H9 (cell line): ENCODE results near the gene ST14. TPM values are rescaled to one million over a fixed set of nuclear protein-coding genes. Genes with fewer than 3 reads are reported as not detected.
A peak's percentile ranks its signal among the peaks of the same experiment; 100 is the strongest.

Source experiments
- DNase-seq: peaks from one replicate; pipeline ENCODE4 v3.0.0-alpha.2; 2017
- H2AFZ ChIP-seq: one replicate; pipeline ENCODE4 v1.6.1; 2013; ENCODE audit warnings: mild to moderate bottlenecking, low read length, control low read depth, moderate library complexity
- H2AK5ac ChIP-seq: 2 replicates; pipeline ENCODE4 v1.6.1; 2013; ENCODE audit warnings: low read length, control low read depth, mixed read lengths; ENCODE audit not compliant: insufficient read length
- H2BK120ac ChIP-seq: one replicate; pipeline ENCODE4 v1.6.1; 2013; ENCODE audit warnings: low read depth, mild to moderate bottlenecking, low read length, control low read depth, inconsistent platforms; ENCODE audit not compliant: poor library complexity, severe bottlenecking
- H2BK12ac ChIP-seq: 2 replicates; pipeline ENCODE4 v1.6.1; 2013; ENCODE audit warnings: low read length, control low read depth, mixed read lengths, low read depth; ENCODE audit not compliant: insufficient read length
- H2BK15ac ChIP-seq: 2 replicates; pipeline ENCODE4 v1.6.1; 2013; ENCODE audit warnings: low read depth, low read length, control low read depth
- H2BK20ac ChIP-seq: one replicate; pipeline ENCODE4 v1.6.1; 2013; ENCODE audit warnings: low read depth, mild to moderate bottlenecking, low read length, control low read depth, inconsistent platforms; ENCODE audit not compliant: poor library complexity, severe bottlenecking
- H2BK5ac ChIP-seq: 2 replicates; pipeline ENCODE4 v1.6.1; 2013; ENCODE audit warnings: low read length, control low read depth, mixed read lengths; ENCODE audit not compliant: insufficient read length
- H3K14ac ChIP-seq: 2 replicates; pipeline ENCODE4 v1.6.1; 2013; ENCODE audit warnings: low read length, control low read depth; ENCODE audit not compliant: insufficient read depth
- H3K18ac ChIP-seq: 2 replicates; pipeline ENCODE4 v1.6.1; 2013; ENCODE audit warnings: low read depth, mild to moderate bottlenecking, mixed read lengths, low read length, control low read depth; ENCODE audit not compliant: insufficient read length
- H3K23ac ChIP-seq: 2 replicates; pipeline ENCODE4 v1.6.1; 2013; ENCODE audit warnings: low read length, control low read depth, mixed read lengths, low read depth; ENCODE audit not compliant: insufficient read length
- H3K23me2 ChIP-seq: 2 replicates; pipeline ENCODE4 v1.6.1; 2013; ENCODE audit warnings: low read depth, mild to moderate bottlenecking, mixed read lengths, low read length, control low read depth; ENCODE audit not compliant: insufficient read length, poor library complexity, severe bottlenecking
- H3K27ac ChIP-seq: 2 replicates; pipeline ENCODE4 v1.5.1; 2013; ENCODE audit warnings: low read length, control low read depth, mixed read lengths, low read depth; ENCODE audit not compliant: insufficient read length
- H3K27me3 ChIP-seq: 2 replicates; pipeline ENCODE4 v1.6.1; 2013; ENCODE audit warnings: low read length, control low read depth, inconsistent platforms; ENCODE audit not compliant: insufficient read depth
- H3K4ac ChIP-seq: 2 replicates; pipeline ENCODE4 v1.6.1; 2013; ENCODE audit warnings: low read depth, mild to moderate bottlenecking, control low read depth, inconsistent platforms, low read length, moderate library complexity
- H3K4me1 ChIP-seq: 2 replicates; pipeline ENCODE4 v1.6.1; 2013; ENCODE audit warnings: low read length, control low read depth, inconsistent platforms; ENCODE audit not compliant: insufficient read depth
- H3K4me2 ChIP-seq: 2 replicates; pipeline ENCODE4 v1.6.1; 2013; ENCODE audit warnings: low read length, control low read depth, mixed read lengths; ENCODE audit not compliant: insufficient read length, insufficient read depth
- H3K56ac ChIP-seq: 2 replicates; pipeline ENCODE4 v1.6.1; 2013; ENCODE audit warnings: low read depth, mild to moderate bottlenecking, mixed read lengths, low read length, control low read depth; ENCODE audit not compliant: insufficient read length
- H3K79me1 ChIP-seq: 2 replicates; pipeline ENCODE4 v1.6.1; 2013; ENCODE audit warnings: low read depth, mild to moderate bottlenecking, moderate library complexity, low read length, control low read depth, inconsistent platforms; ENCODE audit not compliant: insufficient read depth, poor library complexity, severe bottlenecking
- H3K79me2 ChIP-seq: 2 replicates; pipeline ENCODE4 v1.6.1; 2013; ENCODE audit warnings: low read length, control low read depth, inconsistent platforms; ENCODE audit not compliant: insufficient read depth
- H3K9ac ChIP-seq: 2 replicates; pipeline ENCODE4 v1.6.1; 2013; ENCODE audit warnings: low read length, control low read depth, mixed read lengths; ENCODE audit not compliant: insufficient read length; ENCODE audit errors: extremely low read depth
- H3K9me3 ChIP-seq: one replicate; pipeline ENCODE4 v1.6.1; 2013; ENCODE audit warnings: low read depth, low read length, inconsistent platforms; ENCODE audit not compliant: control insufficient read depth
- H3T11ph ChIP-seq: one replicate; pipeline ENCODE4 v1.6.1; 2013; ENCODE audit warnings: mild to moderate bottlenecking, low read length, control low read depth, inconsistent platforms
- H4K20me1 ChIP-seq: one replicate; pipeline ENCODE4 v1.6.1; 2013; ENCODE audit not compliant: control insufficient read depth, insufficient read length, insufficient read depth
- H4K5ac ChIP-seq: 2 replicates; pipeline ENCODE4 v1.6.1; 2013; ENCODE audit warnings: low read depth, mild to moderate bottlenecking, mixed read lengths, low read length, control low read depth; ENCODE audit not compliant: insufficient read length
- H4K8ac ChIP-seq: replicated peaks from 2 replicates; pipeline ENCODE4 v1.6.1; 2013; ENCODE audit warnings: low read length, control low read depth, mixed read lengths, low read depth; ENCODE audit not compliant: insufficient read length
- H4K91ac ChIP-seq: 2 replicates; pipeline ENCODE4 v1.6.1; 2013; ENCODE audit warnings: low read depth, mild to moderate bottlenecking, moderate library complexity, mixed read lengths, low read length, control low read depth; ENCODE audit not compliant: insufficient read length
- H3K27ac Mint-ChIP-seq, 3 experiments: 2 replicates in 2 of 3; 3 replicates in 1 of 3; pipeline ENCODE4 v1.8.0; 2020 to 2021; ENCODE audit warnings: mixed read lengths in 3 of 3, mild to moderate bottlenecking in 1 of 3, moderate library complexity in 1 of 3
- H3K27me3 Mint-ChIP-seq: 2 replicates; pipeline ENCODE4 v1.8.0; 2021; ENCODE audit warnings: low read depth, mild to moderate bottlenecking, moderate library complexity, mixed read lengths
- H3K36me3 Mint-ChIP-seq, 3 experiments: 2 replicates in 2 of 3; 3 replicates in 1 of 3; pipeline ENCODE4 v1.8.0; 2020 to 2021; ENCODE audit warnings: low read depth in 3 of 3, mixed read lengths in 3 of 3; ENCODE audit not compliant: insufficient read depth in 1 of 3
- H3K4me1 Mint-ChIP-seq, 2 experiments: 2 replicates each; pipeline ENCODE4 v1.8.0; 2020; ENCODE audit warnings: mixed read lengths in 2 of 2
- H3K4me3 Mint-ChIP-seq, 2 experiments: 2 replicates in 1 of 2; 3 replicates in 1 of 2; pipeline ENCODE4 v1.8.0; 2020 to 2021; ENCODE audit warnings: mild to moderate bottlenecking in 2 of 2, mixed read lengths in 2 of 2, moderate library complexity in 1 of 2
- H3K9me3 Mint-ChIP-seq, 2 experiments: 2 replicates in 1 of 2; 3 replicates in 1 of 2; pipeline ENCODE4 v1.8.0; 2020; ENCODE audit warnings: mild to moderate bottlenecking in 2 of 2, mixed read lengths in 2 of 2, moderate library complexity in 1 of 2
- WGBS: extraction: QIAGEN DNeasy Blood & Tissue Kit; methylation state at CpG from one replicate; pipeline ENCODE4 v1.1.7; 2013; ENCODE audit warnings: missing lambda C conversion rate, low lambda C conversion rate, mixed read lengths; ENCODE audit not compliant: insufficient read length; ENCODE audit errors: extremely low coverage; 5-methylcytosine and 5-hydroxymethylcytosine counted together
- total RNA-seq: library from RNA; stranded (reverse); gene quantifications from 2 replicates; pipeline ENCODE4 v1.2.1, GENCODE V29; 2021
- TF ChIP-seq, protein P1 (sequence below): fragments of 200-600 bp; sonication (generic); conservative IDR thresholded peaks from 3 replicates; pipeline ENCODE4 v1.8.0; 2021; ENCODE audit warnings: antibody characterized with exemption, mild to moderate bottlenecking

ST14 gene
- total RNA-seq, 1 experiment from 2014 or later = 22.4 TPM

DNA sequence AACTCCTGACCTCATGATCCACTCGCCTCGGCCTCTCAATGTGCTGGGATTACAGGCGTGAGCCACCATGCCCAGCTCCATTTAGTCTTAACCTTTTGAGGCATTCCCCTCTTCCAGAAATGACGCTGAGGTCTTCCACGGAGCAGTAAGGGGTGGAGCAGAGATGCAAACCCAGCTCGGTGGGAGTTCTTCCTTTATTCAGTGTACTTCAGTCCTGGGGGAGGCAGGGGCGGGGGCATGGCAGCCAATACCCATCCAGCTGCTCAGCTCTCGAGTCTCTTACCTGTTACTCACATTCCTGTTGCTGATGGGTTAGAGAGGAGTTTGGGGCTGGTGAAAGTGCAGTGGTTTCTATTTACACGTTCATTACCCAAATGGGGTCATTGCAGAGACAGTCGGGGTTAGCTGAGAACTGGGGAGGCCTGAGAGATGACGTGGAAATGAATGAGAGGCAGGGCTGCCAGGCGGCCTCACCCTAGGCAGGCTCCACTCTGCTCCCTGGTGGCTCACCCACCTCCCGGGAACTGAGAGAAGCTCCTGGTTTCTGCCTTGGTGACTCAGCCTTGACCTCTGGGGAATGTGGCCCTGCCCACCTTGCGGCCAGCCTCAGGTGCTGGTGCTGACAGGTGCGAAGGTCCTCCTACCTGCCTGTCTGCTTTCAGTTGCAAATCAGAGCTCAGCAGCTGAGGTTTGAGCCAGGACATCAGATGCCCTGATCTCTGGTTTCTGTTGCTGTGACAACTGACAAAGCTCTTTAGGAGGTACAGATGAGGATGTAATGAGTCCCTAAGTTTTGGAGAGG is 13.4 kb upstream of the ST14 start:
- H3K23me2 ChIP-seq = no peaks in the 10 kb centered on the region
- H3K9me3 ChIP-seq = no peaks in the 10 kb centered on the region
- H3K14ac ChIP-seq = no peak overlapping the region; the same call in 1 of the 2 replicates
- no peaks in the 10 kb centered on the region for H3K27me3 ChIP-seq
- H2BK15ac ChIP-seq = no peak overlapping the region
- H4K20me1 ChIP-seq = no peaks in the 10 kb centered on the region
- Mint-ChIP-seq H3K36me3 (peaks cover 29 to 52% (median 47%) of the 10 kb centered on the region in 3 experiments), H3K9me3 (no peaks in the 10 kb centered on the region), H3K27ac (peak overlapping the region; percentile 82 to 98 (median 95)), H3K4me1 (peaks cover 25% of the 10 kb centered on the region in 2 experiments), H3K4me3 (peak overlapping the region; percentile 16 to 35; a peak in 2 of 5 replicates), H3K27me3 (peaks cover 2% of the 10 kb centered on the region; the same call in 1 of the 2 replicates)
- H2BK12ac ChIP-seq = no peak overlapping the region
- H3K23ac ChIP-seq = no peak overlapping the region
- H3K79me2 ChIP-seq = no peaks in the 10 kb centered on the region
- H3K4me2 ChIP-seq = peak overlapping the region; percentile 14
- no peak overlapping the region for H4K5ac ChIP-seq
- H3K9ac ChIP-seq = no peak overlapping the region
- H4K91ac ChIP-seq = no peak overlapping the region
- no peaks in the 10 kb centered on the region for H3K79me1 ChIP-seq
- no peak overlapping the region for H2AK5ac ChIP-seq
- no peak overlapping the region for H2BK5ac ChIP-seq
- no peak overlapping the region for H2BK120ac ChIP-seq
- H3K4ac ChIP-seq = no peak overlapping the region
- H4K8ac ChIP-seq = no peak overlapping the region
- peak; percentile 99 for DNase-seq
- TF ChIP-seq, protein P1, sequence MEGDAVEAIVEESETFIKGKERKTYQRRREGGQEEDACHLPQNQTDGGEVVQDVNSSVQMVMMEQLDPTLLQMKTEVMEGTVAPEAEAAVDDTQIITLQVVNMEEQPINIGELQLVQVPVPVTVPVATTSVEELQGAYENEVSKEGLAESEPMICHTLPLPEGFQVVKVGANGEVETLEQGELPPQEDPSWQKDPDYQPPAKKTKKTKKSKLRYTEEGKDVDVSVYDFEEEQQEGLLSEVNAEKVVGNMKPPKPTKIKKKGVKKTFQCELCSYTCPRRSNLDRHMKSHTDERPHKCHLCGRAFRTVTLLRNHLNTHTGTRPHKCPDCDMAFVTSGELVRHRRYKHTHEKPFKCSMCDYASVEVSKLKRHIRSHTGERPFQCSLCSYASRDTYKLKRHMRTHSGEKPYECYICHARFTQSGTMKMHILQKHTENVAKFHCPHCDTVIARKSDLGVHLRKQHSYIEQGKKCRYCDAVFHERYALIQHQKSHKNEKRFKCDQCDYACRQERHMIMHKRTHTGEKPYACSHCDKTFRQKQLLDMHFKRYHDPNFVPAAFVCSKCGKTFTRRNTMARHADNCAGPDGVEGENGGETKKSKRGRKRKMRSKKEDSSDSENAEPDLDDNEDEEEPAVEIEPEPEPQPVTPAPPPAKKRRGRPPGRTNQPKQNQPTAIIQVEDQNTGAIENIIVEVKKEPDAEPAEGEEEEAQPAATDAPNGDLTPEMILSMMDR = peak; percentile 62
- H3T11ph ChIP-seq = no peak overlapping the region
- no peak overlapping the region for H3K56ac ChIP-seq
- no CpG with 5 or more reads among the region's 15 CpGs for WGBS
- no peak overlapping the region for H2AFZ ChIP-seq
- peak overlapping the region; percentile 43 for H3K27ac ChIP-seq
- H2BK20ac ChIP-seq = no peak overlapping the region
- H3K4me1 ChIP-seq = no peaks in the 10 kb centered on the region
- H3K18ac ChIP-seq = peak overlapping the region; percentile 52
